ENCODE results near the gene SPINDOC. TPM values are rescaled to one million over a fixed set of nuclear protein-coding genes. Genes with fewer than 3 reads are reported as not detected.

SPINDOC gene
- total RNA-seq, 1 donor from 2014 or later: 61.6 TPM

- H3K4me3 Mint-ChIP-seq: no peak overlapping the region
- peaks cover 10% of the 10 kb centered on the region for H3K36me3 Mint-ChIP-seq
- TF ChIP-seq CTCF (conservative IDR thresholded peaks at IDR 0.05): no peak
- DNase-seq (ENCODE audit: extremely low spot score, unreplicated experiment): no peak
- no peaks in the 10 kb centered on the region for H3K9me3 Mint-ChIP-seq
- H3K4me1 Mint-ChIP-seq (ENCODE audit: unreplicated experiment): peaks cover 40% of the 10 kb centered on the region
- no peaks in the 10 kb centered on the region for H3K27me3 Mint-ChIP-seq
- peak overlapping the region; percentile 62 for H3K27ac Mint-ChIP-seq
These were observed 62.3 kb downstream of the SPINDOC start for GRCh38 chr11:63875506-63876065.

GRCh38 chr11:63876616-63877015, 63.4 kb downstream of the SPINDOC start:
- Mint-ChIP-seq H3K27me3 (no peaks in the 10 kb centered on the region), H3K27ac (no peak overlapping the region), H3K36me3 (peaks cover 13% of the 10 kb centered on the region), H3K4me3 (no peak overlapping the region), H3K4me1 (ENCODE audit: unreplicated experiment) (peaks cover 36% of the 10 kb centered on the region), H3K9me3 (no peaks in the 10 kb centered on the region)
- no peak for DNase-seq (ENCODE audit: extremely low spot score, unreplicated experiment)
- TF ChIP-seq CTCF (conservative IDR thresholded peaks at IDR 0.05): no peak

Other genes with a start within 250 kb of the SPINDOC start
- 55.6 and 65.4 TPM in 2 replicates for gene PLAAT3, start 199.0 kb upstream of the SPINDOC start, total RNA-seq (ENCODE audit: low replicate concordance)
- 21.6 and 24.6 TPM in 2 replicates for gene ATL3, start 142.1 kb upstream of the SPINDOC start, total RNA-seq (ENCODE audit: low replicate concordance)
- 95.0 and 95.9 TPM in 2 replicates for gene RTN3, start 132.0 kb upstream of the SPINDOC start, total RNA-seq (ENCODE audit: low replicate concordance)
- 21.1 and 41.7 TPM in 2 replicates for gene ZFTA, start 44.7 kb upstream of the SPINDOC start, total RNA-seq (ENCODE audit: low replicate concordance)
- 52.8 and 73.5 TPM in 2 replicates for gene MARK2, start 25.7 kb downstream of the SPINDOC start, total RNA-seq (ENCODE audit: low replicate concordance)
- gene RCOR2, start 103.7 kb downstream of the SPINDOC start, total RNA-seq (ENCODE audit: low replicate concordance): 8.1 and 38.1 TPM in 2 replicates
- 33.8 and 51.2 TPM in 2 replicates for gene NAA40, start 125.5 kb downstream of the SPINDOC start, total RNA-seq (ENCODE audit: low replicate concordance)
- 307 and 324 TPM in 2 replicates for gene COX8A, start 161.2 kb downstream of the SPINDOC start, total RNA-seq (ENCODE audit: low replicate concordance)
- 101 and 105 TPM in 2 replicates for gene OTUB1, start 173.0 kb downstream of the SPINDOC start, total RNA-seq (ENCODE audit: low replicate concordance)
- gene FLRT1, start 222.5 kb downstream of the SPINDOC start, total RNA-seq (ENCODE audit: low replicate concordance): 0.26 and 3.0 TPM in 2 replicates

Data from type B pancreatic cell (in vitro differentiated cells).